IPS-NIHi7 (cell line): ENCODE measurements around the gene FAM9C.
"Not testable (repeated sequence)": the region's sequence is repeated elsewhere in the genome, so short reads cannot be mapped to it uniquely, and the experiment has no call there.

ENCODE experiments used
- DNase-seq: peaks from one replicate; pipeline ENCODE4 v3.0.0; 2012; ENCODE audit warnings: mixed read lengths; ENCODE audit errors: extremely low spot score

The FAM9C gene

DNA sequence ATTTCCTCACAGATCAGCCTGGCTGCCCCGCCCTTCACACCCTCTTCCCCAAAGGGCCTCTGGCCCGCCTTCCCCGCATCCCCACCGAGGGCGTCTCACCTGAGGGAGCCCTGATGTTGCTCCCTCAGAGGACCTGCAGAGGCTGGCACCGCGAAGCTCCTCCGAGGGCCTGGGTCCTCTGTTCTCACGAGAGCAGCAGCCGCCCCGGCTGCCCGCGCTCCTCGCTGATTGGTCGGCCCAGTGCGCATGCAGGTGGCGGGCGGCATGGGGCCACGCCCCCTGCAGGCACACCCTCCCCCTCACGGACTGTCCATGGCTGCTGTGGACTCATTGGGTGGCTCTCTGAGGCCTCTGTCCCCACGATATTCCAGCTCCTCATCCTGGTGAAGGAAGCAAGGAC, at the start of gene FAM9C:
Gene FAM9C (minus strand): TSS at position 180 of the 400 bp plus-strand sequence. CDS start 831 bp downstream, outside the sequence.
- no peak for DNase-seq

DNA sequence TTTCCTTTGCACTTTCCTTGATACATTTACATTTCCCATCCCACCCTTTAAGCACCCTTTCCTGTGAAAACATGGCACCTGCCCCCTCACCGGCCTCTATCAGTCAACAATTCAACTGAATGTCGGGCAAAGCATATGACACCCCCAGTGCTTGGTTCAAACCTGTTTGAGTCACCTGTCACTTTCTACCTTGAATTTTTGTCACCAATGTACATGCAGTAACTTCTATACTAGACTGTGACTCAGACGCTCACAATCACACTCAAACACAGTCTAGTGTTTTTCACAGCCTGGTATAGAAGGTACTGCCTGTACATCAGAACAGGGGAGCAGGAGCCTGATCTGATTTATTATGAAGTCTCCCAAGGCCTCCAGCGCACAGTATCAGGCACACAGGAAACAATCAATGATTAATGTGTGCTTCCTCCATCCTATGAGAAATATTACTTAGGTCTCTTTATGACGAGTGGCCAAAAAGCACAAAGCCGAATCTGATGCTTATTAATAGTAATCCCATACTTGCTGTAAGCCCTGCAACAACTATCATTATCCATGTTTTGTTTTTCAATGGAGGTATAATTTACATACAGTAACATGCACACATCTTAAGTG, 49.2 kb upstream of the FAM9C start:
- DNase-seq, result no peak

DNA sequence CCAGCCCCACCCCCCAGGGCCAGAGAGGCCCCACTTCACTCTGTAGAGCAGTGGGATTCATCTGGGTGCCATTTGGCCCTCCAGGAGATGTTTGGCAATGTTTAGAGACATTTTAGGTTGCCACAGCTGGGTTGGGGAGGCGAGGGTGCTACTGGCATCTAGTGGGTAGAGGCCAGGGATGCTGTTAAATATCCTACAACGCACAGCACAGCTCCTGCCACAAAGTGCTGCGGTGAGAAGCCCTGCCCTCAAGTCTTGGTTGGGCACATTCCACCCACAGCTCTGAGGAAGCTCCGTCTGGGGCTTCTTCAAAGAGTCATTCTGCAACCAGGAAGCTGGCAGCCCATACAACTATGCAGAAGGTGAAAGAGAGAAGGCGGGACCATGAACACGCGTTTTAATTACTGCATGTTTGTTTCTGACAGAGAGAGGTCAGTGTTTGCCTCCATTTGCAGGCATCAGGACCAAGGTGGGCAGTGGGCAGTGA, 48.1 kb upstream of the FAM9C start:
- no peak for DNase-seq

DNA sequence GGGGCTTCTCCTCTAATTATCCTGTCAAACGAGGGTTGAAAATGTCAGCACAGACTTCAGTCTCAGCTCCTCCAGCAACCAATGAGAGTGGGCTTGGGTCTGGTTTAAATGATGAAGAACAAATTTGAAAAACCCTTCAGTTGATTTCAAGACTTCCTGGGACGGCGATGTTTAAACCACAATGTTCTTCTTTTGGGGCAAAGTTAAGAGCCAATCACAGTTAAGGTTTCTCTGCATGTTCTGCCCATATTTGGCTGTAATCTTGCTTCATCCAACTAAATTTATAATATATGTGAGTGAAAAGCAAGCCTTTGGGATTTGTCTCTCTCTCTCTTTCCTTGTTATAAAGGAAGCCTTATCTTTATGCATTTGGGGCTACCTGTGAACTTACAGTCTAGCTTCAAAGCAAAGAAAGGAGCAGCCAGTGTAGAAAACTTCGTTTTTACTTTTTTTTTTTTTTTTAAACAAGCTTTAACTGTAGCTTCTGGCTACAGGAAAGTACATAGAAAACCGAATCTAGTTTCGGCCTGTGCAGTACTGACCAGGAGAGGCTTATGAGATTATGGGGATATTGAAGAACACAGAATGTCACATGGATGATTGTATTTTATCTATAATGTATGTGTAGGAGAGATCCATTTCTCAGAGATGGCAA, 46.8 kb upstream of the FAM9C start:
- no peak for DNase-seq

DNA sequence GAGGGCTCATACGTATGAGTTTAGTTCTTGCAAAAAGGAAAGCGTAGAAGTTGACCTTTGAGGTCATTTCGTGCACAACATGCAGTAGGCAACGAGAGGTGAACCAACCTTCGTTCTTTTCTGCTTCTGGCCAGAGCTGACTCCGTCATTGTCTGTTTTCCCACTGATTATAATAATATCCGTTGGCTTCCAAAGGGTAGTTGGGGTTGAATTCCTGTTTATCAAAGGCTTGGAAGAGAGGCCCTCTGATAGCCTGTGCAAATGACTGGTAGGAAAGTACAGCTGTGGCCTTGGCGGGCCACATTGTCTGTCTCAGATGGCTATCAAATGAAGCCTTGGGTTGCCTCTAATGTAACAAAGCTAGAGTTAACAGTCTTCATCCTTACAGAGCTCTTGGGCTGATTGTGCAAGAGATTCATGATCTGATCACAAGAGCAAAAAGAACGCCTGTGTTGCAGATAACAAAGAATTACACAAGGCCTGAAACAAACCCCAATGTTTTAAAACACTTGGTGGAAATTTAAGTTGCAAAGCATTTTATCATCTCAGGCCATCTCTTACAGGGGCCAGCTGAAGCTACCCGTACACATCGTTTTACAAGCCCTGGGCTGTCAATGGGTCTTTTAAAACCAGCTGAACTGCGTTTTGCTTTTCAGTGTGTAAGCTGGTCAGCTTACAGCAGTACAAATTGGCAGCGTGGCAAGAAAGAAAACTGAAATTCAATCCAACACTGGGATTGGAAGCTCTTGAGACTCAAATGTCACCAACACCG, 46.1 kb upstream of the FAM9C start:
- no peak for DNase-seq

DNA sequence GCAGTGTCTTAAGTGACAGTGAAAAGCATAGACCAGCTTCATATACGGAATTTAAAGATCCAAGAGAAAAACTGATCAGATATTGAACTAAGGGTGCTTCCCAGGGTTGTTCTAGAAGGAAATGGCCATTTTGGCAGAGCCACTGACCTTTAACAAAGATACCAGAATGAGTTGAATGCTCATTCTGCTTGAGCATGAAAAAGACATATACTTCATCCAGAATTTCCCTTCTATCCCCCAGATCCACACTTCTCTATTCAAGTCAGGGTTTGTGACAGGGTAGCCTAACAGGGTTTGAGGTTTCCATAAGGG, 45.6 kb upstream of the FAM9C start:
- no peak for DNase-seq

DNA sequence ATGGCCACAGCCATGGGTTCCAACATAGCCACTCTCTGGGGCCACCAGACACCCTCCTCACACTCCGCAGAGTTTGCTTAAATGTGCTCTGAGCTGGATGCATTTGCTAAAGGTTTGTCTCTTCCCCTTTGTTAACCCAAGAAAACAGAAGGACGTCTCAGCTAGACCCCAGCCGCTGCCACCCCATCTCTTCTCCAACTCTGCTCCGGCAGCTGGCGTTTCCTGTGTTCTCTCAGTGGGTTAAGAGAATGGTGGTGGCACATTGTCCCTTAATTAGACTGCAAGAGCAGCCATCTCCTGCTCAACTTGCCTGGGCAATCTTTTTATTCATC, 43.7 kb upstream of the FAM9C start:
- DNase-seq, result no peak

DNA sequence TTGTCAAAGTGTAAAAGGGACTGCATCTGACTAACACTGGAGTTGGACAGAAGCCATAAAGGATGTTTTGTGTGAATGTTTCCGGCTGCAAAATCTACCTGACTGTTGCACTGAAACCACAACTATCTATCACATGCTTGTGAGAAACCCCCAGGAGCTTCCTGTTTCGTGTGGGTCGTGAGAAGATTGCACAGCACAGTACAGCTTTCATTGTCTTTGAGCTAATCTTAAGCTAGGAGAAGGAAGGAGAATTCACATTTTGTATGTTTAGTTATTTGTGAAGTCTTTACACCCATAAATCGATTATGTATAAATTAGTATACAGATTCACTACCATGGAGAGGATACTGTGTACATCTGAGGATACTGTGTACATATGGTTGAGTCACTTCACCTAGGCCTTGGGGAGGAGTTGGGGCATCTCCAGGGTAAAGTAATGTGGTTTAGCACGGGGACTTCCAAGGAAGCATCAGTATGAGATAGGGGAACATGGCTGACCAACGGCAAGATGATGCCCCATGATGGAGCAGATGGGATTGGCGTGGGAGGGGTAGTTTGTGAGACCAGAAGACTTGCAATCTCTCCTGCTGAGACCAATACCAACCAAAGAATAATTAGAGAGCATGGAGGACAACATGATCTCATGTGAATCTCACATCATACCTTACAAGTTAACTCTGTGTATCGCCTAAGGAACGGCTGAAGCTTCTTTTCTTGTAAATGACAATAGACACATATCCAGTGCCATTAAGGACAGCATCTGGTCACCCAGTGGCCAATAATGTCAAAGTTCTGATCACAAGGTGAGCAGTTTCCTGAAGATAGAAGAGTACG, 43.1 kb upstream of the FAM9C start:
- no peak for DNase-seq

DNA sequence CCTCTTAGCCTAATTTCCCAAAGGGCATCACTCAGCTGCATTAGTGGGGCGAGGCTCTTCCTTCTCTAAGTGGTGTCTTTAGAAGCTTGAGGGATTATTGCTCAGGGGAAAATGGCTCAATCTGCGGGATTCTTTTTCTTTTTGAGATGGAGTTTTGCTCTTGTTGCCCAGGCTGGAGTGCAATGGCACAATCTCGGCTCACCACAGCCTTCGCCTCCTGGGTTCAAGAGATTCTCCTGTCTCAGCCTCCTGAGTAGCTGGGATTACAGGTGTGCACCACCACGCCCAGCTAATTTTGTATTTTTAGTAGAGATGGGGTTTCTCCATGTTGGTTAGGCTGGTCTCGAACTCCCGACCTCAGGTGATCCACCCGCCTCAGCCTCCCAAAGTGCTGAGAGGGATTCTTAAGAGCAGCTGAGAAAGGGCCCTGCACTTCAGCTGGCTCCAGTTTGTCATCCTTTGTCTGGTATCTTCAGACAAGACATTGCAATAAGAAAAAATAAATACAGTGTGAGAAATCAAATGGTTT, 42.4 kb upstream of the FAM9C start:
- DNase-seq, result not testable (repeated sequence)

DNA sequence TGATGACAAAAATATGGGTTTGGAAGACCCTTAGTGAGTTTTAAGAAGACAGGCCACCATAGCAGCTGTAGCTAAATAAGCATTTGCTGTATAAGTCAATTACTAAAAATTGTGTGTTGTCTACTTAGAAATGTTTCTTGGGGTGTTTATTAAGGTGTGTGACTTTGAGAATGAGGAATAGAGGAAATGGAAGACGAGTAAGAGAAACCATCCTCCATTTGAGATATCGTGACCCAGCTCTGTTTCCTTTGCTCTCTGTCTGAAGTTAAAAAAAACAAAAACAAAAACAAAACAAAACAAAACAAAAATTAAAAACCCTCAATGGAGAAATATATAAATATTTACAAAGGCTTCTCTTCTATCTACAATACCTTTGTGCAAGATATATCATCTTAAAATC, 41.7 kb upstream of the FAM9C start:
- DNase-seq, result no peak

DNA sequence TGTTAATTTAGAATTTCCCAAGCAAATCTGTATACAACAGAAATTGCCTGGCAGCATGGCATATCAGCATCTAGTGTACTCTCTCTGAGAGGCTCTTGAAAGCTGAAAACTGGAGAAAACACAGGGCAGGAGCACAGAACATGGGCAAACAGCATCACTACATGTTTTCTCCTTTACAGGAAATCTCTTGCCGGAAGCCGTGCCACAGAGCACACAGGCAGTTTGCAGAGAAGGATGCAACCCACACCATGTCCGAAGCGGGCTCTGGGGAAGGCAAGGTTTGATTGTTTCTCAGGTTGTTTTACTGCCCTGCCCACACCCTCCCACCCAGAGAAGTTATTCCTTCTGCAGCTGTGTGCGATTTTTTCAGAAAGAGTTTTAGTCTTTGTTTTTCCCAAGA, 41.1 kb upstream of the FAM9C start:
- DNase-seq, result no peak

DNA sequence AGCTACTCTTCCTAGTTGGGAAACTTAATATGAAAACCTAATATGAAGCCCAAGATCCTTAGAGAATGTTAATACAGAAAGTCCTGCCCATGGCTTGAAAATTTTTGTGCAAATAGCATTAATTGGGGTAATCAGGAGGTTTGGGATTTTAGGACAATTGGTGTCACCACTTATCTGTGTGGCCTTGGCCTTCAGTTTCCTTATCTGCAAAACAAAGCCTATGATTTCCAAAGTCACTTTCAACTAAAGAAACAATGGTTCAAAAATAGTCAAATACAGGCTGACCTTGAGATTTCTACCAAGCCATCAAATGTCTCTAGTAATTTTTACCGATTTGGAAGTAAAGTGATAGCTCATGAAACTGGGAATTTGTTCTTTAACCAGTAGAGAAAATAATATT, 40.2 kb upstream of the FAM9C start:
- no peak for DNase-seq

DNA sequence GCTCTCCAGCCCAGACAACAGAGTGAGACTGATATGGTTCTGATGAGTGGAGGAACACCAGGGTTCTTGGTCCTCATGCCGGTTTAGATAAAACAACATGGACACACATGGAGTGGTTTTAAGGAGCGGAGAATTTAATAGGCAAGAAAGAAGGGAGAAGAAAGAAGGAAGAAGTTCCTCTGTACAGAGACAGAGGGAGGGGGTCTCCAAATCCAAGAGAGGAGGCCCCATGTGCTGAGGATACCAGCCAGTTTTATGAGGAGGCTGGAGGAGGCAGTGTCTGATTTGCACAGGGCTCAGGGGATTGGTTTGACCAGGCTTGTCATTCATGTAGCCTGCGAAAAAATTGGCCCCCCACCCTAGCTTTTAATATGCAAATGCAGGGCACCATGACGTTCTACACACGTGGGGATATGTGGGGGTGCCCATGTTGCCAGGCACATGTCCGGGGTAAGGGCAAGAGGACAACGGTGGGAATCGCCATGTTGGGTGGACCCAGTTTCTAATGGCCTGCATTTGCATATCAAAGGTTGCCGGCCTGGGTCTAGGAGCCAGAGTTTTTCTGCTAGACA, 39.4 kb upstream of the FAM9C start:
- DNase-seq, result not testable (repeated sequence)

DNA sequence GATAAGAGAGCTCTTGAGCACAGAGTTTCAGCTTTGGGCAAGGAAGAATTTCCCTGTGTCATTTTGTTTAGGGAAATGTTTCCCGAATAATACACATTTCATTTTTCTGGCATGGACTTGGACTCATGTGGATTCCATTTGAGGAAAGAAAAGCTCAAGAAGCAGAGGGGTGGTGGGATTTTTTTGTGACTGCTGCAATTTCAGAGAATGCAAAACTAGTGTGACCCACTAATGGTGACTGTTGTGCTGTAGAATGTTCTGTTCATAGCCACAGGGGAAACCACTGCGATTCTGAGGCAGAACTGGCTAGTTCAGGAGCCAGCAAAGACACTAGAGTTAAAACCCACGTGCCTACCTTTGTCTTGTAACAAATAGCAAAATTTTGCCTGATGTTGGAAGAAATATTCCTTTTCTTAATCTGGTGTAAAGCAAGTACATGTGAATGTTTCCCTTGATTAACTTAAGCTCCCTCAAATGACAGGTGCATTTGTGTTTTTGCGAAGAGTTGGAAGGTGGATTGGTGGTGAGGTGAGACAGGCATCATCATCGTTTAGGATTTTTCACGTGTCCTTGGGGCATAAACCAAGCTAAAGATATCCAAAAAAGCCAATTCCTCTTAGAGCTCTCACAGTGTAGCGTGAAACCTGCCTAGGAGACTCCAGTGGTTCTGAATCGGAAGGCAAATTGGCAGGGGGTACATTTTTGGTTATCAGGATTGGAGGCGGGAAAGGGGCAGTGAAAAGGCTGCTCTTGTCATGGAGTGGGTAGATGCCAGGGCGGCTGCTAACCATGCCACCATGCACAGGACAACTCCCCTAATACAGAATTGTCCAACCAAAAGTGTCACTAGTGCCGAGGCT, 38.0 kb upstream of the FAM9C start:
- DNase-seq, result no peak

DNA sequence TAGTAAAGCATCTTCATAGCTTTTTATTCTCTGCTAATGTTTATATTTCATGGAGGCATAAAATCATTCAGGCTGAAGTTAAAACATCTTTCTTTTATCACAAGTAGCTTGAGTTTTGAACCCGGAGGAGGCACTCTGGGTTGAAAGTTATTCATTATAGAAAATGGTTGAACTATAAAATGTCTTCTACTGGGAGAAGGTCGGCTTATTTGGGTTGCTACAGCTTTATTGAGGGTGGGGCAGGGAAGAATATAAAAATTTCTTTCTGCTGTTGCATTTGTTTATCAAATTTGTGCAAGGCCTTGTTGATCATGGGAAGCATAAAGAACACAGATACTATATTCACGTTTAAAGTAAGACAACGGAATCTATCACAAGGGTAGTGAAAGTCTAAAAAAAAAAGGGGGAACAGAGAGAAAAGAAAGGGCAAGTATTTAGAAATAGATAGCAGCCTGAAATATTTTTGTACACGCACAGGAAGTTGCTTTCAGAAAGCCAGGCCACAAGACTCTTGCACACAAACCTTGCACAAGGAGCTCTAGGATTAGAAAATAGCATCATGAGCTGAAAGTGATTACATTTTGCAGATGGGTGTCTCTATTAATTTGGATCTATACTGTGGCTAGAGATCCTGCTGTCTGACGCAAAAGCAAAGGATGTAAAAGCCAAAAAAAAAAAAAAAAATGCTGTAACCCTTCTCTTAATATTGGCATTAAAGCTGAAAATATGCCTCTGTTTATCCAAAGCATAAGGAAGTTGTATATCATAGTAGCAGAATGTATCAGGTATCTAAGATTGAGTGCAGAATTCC, 37.2 kb upstream of the FAM9C start:
- no peak for DNase-seq

DNA sequence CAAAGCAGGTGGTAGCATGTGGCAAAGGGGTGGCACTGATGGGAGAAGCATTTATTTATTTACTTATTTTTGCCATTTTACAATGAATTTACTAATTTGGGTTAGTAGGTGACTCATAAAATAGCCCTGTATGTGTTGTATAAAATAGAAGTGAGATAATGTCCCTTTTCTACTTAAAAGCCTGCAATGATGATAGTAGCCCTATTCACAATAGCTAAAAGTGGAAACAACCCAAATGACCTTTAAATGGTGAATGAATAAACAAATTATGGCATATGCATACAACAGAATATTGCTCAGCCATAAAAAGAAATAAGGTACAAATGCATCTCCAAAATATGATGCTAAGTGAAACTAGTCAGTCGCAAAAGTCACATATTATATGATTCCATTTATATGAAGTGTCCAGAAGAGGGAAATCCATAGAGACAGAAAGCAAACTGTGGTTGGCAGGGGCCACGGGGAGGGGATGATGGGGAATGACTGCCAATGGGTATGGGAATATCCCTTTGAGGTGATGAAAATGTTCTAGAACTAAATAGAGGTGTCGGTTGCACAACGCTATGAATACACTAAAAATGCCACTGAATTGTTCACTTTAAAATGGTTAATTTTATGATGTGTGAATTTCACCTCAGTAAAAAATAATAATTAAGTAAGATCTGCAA, 35.8 kb upstream of the FAM9C start:
- no peak for DNase-seq

DNA sequence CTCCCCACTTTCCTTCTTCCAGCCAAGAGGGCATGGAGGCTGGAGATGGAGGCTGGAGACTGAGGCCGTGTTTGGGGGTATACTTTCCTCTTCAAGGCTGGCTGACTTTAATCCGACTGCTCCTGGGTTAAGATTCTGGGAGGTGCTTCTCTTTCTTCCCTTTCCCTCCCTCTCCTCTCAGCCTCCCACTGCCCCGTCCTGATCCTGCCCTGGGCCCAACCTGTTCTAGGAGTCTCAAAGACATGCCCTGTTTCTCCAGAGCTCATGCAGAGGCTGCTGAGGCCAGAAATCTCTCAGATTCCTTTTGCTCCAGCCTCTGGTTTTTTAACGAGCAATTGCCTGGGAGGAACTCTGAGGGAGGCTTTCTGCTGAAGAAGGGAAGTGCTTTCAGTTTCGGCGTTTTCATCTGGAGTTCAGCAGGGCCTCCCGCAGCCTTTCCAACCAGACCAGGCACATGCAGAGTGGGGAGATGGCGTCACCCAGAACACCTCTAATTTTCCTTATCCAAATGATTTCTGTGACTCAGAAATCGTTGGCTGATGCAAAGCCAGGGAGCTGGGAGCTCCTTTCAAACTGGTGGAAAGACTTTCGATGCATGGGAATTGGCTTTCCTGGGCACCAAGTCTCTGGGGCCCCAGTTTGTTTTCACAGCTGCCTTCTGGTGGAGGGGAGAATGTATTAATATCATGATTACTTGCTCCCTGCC, 34.5 kb upstream of the FAM9C start:
- DNase-seq, result no peak

DNA sequence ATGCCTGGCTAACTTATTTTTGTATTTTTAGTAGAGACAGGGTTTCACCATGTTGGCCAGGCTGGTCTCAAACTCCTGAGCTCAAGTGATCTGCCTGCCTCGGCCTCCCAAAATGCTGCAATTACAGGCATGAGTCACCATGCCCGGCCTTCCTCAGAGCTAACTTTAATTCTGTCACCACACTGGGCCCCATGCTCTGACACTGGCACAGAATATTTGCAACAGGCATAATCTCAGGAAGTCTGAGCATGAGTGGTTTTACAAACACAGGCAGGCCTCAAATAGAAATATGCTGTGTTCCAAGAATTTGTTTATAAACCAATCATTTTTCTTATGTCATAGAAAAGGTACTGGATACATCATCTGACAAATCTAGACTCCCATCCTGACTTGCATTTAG, 32.7 kb upstream of the FAM9C start:
- DNase-seq, result no peak
